ENCODE data around the gene RINT1.
A peak's percentile ranks its signal among the peaks of the same experiment; 100 is the strongest.

Gene RINT1

GRCh38 chr7:105530546-105530945 is 1.5 kb upstream of the RINT1 start:
- DNase-seq (ENCODE audit: insufficient read length, low spot score) (no peak), FAIRE-seq (no peak)

DNA sequence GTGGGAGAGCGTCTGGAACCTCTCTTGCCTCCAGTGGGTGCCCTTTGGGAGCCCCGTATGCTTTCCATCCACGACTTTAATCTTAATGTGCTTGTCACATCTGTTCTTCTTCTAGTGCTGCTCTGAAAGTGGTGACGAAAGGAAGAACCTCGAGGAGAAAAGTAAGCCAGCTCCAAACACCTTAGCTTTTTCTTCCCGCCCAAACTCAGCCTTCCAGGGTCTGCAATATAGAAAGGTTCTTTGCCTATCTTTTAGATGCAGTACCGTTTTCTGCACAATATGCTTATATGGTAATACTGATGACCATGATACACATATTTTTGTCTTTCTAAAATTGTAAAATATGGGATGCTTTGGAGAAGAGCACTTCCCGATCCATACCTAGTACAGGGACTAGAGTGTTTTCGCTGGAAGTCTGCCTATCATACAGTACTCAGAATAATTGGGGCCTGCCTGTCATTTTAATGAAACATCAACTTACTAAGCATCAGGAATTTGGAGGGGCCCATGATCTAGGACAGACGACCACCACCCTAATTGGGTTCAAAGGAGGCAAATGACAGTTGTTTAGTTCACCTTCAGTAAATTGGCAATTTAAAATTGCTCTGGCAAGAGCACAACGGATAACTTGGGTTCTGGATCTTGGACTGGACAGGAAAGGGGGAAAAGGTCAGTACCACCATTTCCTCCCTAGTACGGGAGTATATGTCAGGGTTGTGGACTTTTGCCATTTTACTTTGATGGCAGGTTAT is 884 bp downstream of the RINT1 start:
- FAIRE-seq (no peak), DNase-seq (ENCODE audit: insufficient read length, low spot score) (no peak)

DNA sequence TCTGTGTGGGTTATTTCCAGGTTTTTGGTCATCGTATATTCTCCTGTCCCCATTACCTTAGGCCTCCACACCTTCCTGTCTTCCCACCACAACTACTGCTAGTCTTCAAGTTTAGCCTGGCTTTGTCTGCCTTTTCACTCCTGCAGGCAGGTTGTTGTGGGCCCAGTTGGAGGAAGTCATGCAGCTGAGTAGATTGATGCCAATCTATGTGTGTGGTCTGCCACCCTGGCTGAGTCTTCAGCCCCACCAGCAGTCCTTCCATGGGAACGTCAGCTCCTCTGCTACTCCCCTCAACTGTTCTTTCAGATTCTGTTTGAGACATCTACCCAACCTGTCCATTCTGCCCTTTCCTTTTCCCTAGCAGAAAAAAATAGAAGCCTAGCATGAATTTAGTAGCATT is 6.3 kb downstream of the RINT1 start:
- no peak for DNase-seq (ENCODE audit: insufficient read length, low spot score)
- FAIRE-seq, result no peak

- FAIRE-seq (no peak), DNase-seq (ENCODE audit: insufficient read length, low spot score) (no peak)
Measured at GRCh38 chr7:105559926-105560325, 27.9 kb downstream of the RINT1 start.

- FAIRE-seq (no peak), DNase-seq (ENCODE audit: insufficient read length, low spot score) (no peak)
Measured at GRCh38 chr7:105565190-105565589, 33.2 kb downstream of the RINT1 start.

DNA sequence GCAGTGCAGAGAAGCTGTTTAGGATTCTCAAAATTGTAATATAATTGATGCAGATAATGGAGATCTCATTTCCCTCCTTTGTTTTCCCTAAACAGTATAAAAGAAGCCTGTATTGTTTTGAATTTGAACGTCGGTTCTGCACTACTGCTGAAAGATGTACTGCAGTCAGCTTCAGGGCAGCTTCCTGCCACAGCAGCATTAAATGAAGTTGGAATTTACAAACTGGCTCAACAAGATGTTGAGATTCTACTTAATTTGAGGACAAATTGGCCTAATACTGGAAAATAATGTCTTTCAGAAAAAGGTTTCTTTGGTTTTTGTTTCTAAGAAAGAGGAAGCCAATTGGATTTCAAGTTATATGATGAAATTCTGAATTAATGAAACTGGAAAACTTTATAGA is 35.0 kb downstream of the RINT1 start:
- FAIRE-seq, result no peak
- DNase-seq (ENCODE audit: insufficient read length, low spot score), result no peak

DNA sequence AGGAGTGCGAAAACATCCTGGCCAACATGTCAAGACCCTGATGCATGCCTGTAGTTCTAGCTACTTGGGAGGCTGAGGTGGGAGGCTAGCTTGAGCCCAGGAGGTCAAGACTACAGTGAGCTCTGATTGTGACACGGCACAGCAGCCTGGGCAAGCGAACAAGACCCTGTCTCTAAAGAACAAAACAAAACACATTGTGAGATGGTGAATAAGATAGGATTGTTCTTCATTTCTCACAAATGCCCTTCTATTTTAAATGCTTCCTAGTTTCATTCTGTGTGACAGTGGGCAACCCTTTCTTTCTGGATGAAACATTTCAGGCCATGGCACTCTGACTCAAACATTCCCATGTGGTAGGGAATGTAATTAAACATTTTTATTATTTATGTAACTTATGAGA is 35.8 kb downstream of the RINT1 start:
- DNase-seq (ENCODE audit: insufficient read length, low spot score) (no peak), FAIRE-seq (no peak)

- DNase-seq (ENCODE audit: insufficient read length, low spot score) (no peak), FAIRE-seq (no peak)
Measured at GRCh38 chr7:105571891-105572290, 39.9 kb downstream of the RINT1 start.

DNA sequence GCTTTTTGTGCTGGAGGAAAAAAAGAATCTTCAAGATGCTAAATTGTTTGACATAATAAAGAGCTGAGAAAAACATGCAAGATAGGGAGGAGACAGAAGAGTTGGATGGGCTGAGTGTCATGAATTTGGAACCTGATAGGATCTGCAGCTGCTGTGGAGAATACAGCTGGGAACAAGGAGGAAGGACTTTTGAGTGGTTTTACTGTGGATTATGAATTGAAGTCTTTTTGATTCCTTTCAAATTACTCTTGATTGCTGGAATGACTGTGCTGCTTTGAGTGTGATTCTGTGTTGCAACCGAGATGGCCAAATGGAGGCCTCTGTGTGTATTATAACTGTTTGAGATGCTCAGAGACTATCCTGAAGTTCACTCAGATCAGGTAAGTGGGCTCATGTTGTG is 45.2 kb downstream of the RINT1 start:
- FAIRE-seq, result no peak
- DNase-seq (ENCODE audit: insufficient read length, low spot score), result no peak

DNA sequence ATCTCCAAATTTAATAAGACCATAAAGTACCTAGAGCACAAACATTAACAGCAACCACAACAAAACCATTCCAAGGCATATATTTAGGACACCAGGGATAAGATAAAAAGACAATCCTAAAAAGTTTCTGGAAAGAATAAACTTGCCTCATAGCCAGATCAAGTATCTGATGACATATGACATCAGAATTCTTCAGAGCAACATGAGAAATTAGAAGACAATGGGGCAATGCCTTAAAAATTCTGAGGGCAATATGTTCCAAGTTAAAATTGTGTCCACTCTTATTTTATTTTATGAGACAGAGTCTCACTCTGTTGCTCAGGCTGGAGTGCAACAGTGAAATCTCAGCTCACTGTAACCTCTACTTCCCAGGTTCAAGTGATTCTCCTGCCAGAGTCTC is 46.5 kb downstream of the RINT1 start:
- DNase-seq (ENCODE audit: insufficient read length, low spot score) (no peak), FAIRE-seq (no peak)

DNA sequence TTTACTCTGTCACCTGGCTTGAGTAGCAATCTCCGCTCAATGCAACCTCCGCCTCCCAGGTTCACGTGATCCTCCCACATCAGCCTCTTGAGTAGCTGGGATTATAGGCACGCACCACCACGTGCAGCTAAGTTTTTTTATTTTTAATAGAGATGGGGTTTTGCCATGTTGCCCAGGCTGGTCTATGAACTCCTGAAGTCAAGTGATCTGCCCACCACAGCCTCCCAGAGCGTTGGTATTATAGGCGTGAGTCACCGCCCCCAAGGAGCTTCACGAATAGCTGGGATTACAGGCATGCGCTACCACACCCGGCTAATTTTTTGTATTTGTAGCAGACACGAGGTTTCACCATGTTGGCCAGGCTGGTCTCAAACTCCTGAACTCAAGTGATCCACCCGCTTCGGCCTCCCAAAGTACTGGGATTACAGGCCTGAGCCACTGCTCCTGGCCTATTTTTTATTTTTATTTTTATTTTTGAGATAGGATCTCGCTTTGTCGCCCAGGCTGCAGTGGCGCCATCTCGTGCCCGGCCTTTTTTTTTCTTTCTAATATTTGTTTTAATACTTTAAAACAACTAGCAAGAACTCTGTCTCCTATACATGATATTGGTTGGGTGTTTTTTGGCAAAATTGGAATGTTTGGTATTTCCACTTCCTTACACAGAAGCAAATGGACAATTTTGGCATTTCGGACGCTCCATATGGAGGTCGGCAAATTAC is 48.2 kb downstream of the RINT1 start:
- no peak for FAIRE-seq
- no peak for DNase-seq (ENCODE audit: insufficient read length, low spot score)

GRCh38 chr7:105581066-105581811 is 49.2 kb downstream of the RINT1 start, which contains the start of gene EFCAB10:
TSS of gene EFCAB10 (minus strand) at chr7:105581493. CDS start at chr7:105581463, 30 bp downstream.
- FAIRE-seq (no peak), DNase-seq (ENCODE audit: insufficient read length, low spot score) (no peak)

- FAIRE-seq (no peak), DNase-seq (ENCODE audit: insufficient read length, low spot score) (no peak)
Measured at GRCh38 chr7:105583061-105583460, 51.1 kb downstream of the RINT1 start.

DNA sequence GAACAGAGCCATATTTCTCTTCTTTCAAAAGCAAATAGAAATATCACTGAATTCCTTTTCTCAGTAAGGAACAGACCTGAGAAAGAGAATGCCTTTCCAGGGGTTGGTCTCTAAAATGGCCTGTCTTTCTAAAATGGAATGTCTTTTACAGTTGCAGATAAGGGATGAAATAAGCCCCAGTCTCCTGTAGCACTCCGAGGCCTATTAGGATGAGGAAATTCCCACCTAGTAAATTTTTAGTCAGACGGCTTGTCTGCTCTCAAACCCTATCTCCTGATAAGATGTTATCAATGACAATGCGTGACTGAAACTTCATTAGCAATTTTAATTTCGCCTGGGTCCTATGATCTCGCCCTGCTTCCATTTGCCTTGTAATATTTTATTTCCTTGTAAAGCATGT is 52.2 kb downstream of the RINT1 start:
- no peak for DNase-seq (ENCODE audit: insufficient read length, low spot score)
- no peak for FAIRE-seq

GRCh38 chr7:105585850-105586500 is 54.0 kb downstream of the RINT1 start:
- DNase-seq (ENCODE audit: insufficient read length, low spot score) (no peak), FAIRE-seq (no peak)

- FAIRE-seq (no peak), DNase-seq (ENCODE audit: insufficient read length, low spot score) (no peak)
Measured at GRCh38 chr7:105587909-105588635, 56.1 kb downstream of the RINT1 start.

- DNase-seq (ENCODE audit: insufficient read length, low spot score) (peak; percentile 80), FAIRE-seq (no peak)
Measured at GRCh38 chr7:105589356-105590077, 57.5 kb downstream of the RINT1 start.

DNA sequence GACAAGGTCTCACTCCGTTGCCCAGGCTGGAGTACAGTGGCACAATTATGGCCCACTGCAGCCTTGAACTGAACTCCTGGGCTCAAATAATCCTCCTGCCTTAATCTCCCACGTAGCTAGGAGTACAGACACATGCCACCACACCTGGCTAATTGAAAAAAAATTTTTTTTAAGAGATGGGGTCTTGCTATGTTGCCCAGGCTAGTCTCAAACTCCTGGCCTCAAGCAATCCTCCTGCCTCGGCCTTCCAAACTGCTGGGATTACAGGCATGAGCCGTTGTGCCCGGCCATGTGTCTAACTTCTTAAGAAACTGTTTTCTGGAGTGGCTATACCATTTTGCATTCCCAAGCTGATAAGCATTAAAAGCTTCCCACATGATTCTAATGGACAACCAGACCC is 58.8 kb downstream of the RINT1 start:
- FAIRE-seq (no peak), DNase-seq (ENCODE audit: insufficient read length, low spot score) (no peak)

DNA sequence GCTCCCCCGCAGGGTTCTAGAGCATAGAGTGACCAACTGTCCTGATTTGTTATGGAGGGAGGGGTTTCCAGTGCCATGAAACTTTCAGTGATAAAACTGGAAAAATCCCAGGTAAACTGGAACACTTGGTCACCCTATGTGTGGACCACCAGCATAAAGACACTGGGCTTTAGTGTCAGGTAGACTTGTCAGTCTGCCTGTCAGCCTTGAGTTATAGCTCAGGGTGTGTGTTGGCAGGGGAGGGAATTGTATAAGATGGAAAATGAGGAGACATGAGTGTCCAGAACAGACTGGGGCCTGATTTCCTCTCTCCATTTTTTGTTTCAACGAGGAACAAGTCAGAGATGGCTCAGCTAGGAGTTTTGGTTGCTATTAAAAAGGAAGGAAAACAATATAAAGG is 59.5 kb downstream of the RINT1 start:
- DNase-seq (ENCODE audit: insufficient read length, low spot score) (no peak), FAIRE-seq (no peak)

GRCh38 chr7:105594034-105594433 is 62.0 kb downstream of the RINT1 start:
- no peak for FAIRE-seq
- no peak for DNase-seq (ENCODE audit: insufficient read length, low spot score)

Data from HTR-8/SVneo (cell line).